ENCODE results near the gene GRB14.

DNA sequence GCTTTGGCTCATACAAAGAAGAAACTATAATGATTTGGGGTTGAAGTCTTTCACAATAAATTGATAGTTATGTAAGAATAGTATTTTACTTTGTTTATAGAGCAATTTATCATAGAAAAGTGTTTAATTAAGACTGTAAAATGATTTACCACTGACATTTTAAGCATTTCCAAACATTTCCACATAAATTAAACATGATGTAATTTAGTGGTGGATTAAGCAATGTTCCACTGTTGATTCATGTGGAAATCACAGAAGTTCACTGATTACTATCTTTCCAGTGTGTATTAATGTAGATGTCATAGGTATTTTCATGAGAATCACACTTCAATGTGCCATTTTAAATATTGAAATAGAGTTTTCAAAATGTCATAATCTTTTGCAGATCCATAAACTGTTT, 40.1 kb upstream of the GRB14 start:
- TF ChIP-seq, protein P1, sequence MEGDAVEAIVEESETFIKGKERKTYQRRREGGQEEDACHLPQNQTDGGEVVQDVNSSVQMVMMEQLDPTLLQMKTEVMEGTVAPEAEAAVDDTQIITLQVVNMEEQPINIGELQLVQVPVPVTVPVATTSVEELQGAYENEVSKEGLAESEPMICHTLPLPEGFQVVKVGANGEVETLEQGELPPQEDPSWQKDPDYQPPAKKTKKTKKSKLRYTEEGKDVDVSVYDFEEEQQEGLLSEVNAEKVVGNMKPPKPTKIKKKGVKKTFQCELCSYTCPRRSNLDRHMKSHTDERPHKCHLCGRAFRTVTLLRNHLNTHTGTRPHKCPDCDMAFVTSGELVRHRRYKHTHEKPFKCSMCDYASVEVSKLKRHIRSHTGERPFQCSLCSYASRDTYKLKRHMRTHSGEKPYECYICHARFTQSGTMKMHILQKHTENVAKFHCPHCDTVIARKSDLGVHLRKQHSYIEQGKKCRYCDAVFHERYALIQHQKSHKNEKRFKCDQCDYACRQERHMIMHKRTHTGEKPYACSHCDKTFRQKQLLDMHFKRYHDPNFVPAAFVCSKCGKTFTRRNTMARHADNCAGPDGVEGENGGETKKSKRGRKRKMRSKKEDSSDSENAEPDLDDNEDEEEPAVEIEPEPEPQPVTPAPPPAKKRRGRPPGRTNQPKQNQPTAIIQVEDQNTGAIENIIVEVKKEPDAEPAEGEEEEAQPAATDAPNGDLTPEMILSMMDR (IDR thresholded peaks at IDR 0.05): no peak
- no peak for TF ChIP-seq EZH2phosphoT487 (IDR thresholded peaks at IDR 0.05)
